H9 (cell line): ENCODE data around the gene PARD3. TPM values are rescaled to one million over a fixed set of nuclear protein-coding genes. Genes with fewer than 3 reads are reported as not detected.

Experiments
- DNase-seq: peaks from one replicate; pipeline ENCODE4 v3.0.0-alpha.2; 2017
- H2AFZ ChIP-seq: one replicate; pipeline ENCODE4 v1.6.1; 2013; ENCODE audit warnings: mild to moderate bottlenecking, low read length, control low read depth, moderate library complexity
- H2AK5ac ChIP-seq: 2 replicates; pipeline ENCODE4 v1.6.1; 2013; ENCODE audit warnings: low read length, control low read depth, mixed read lengths; ENCODE audit not compliant: insufficient read length
- H2BK120ac ChIP-seq: one replicate; pipeline ENCODE4 v1.6.1; 2013; ENCODE audit warnings: low read depth, mild to moderate bottlenecking, low read length, control low read depth, inconsistent platforms; ENCODE audit not compliant: poor library complexity, severe bottlenecking
- H2BK12ac ChIP-seq: 2 replicates; pipeline ENCODE4 v1.6.1; 2013; ENCODE audit warnings: low read length, control low read depth, mixed read lengths, low read depth; ENCODE audit not compliant: insufficient read length
- H2BK15ac ChIP-seq: 2 replicates; pipeline ENCODE4 v1.6.1; 2013; ENCODE audit warnings: low read depth, low read length, control low read depth
- H2BK20ac ChIP-seq: one replicate; pipeline ENCODE4 v1.6.1; 2013; ENCODE audit warnings: low read depth, mild to moderate bottlenecking, low read length, control low read depth, inconsistent platforms; ENCODE audit not compliant: poor library complexity, severe bottlenecking
- H2BK5ac ChIP-seq: 2 replicates; pipeline ENCODE4 v1.6.1; 2013; ENCODE audit warnings: low read length, control low read depth, mixed read lengths; ENCODE audit not compliant: insufficient read length
- H3K14ac ChIP-seq: 2 replicates; pipeline ENCODE4 v1.6.1; 2013; ENCODE audit warnings: low read length, control low read depth; ENCODE audit not compliant: insufficient read depth
- H3K18ac ChIP-seq: 2 replicates; pipeline ENCODE4 v1.6.1; 2013; ENCODE audit warnings: low read depth, mild to moderate bottlenecking, mixed read lengths, low read length, control low read depth; ENCODE audit not compliant: insufficient read length
- H3K23ac ChIP-seq: 2 replicates; pipeline ENCODE4 v1.6.1; 2013; ENCODE audit warnings: low read length, control low read depth, mixed read lengths, low read depth; ENCODE audit not compliant: insufficient read length
- H3K23me2 ChIP-seq: 2 replicates; pipeline ENCODE4 v1.6.1; 2013; ENCODE audit warnings: low read depth, mild to moderate bottlenecking, mixed read lengths, low read length, control low read depth; ENCODE audit not compliant: insufficient read length, poor library complexity, severe bottlenecking
- H3K27ac ChIP-seq: 2 replicates; pipeline ENCODE4 v1.5.1; 2013; ENCODE audit warnings: low read length, control low read depth, mixed read lengths, low read depth; ENCODE audit not compliant: insufficient read length
- H3K27me3 ChIP-seq: 2 replicates; pipeline ENCODE4 v1.6.1; 2013; ENCODE audit warnings: low read length, control low read depth, inconsistent platforms; ENCODE audit not compliant: insufficient read depth
- H3K4ac ChIP-seq: 2 replicates; pipeline ENCODE4 v1.6.1; 2013; ENCODE audit warnings: low read depth, mild to moderate bottlenecking, control low read depth, inconsistent platforms, low read length, moderate library complexity
- H3K4me1 ChIP-seq: 2 replicates; pipeline ENCODE4 v1.6.1; 2013; ENCODE audit warnings: low read length, control low read depth, inconsistent platforms; ENCODE audit not compliant: insufficient read depth
- H3K4me2 ChIP-seq: 2 replicates; pipeline ENCODE4 v1.6.1; 2013; ENCODE audit warnings: low read length, control low read depth, mixed read lengths; ENCODE audit not compliant: insufficient read length, insufficient read depth
- H3K56ac ChIP-seq: 2 replicates; pipeline ENCODE4 v1.6.1; 2013; ENCODE audit warnings: low read depth, mild to moderate bottlenecking, mixed read lengths, low read length, control low read depth; ENCODE audit not compliant: insufficient read length
- H3K79me1 ChIP-seq: 2 replicates; pipeline ENCODE4 v1.6.1; 2013; ENCODE audit warnings: low read depth, mild to moderate bottlenecking, moderate library complexity, low read length, control low read depth, inconsistent platforms; ENCODE audit not compliant: insufficient read depth, poor library complexity, severe bottlenecking
- H3K79me2 ChIP-seq: 2 replicates; pipeline ENCODE4 v1.6.1; 2013; ENCODE audit warnings: low read length, control low read depth, inconsistent platforms; ENCODE audit not compliant: insufficient read depth
- H3K9ac ChIP-seq: 2 replicates; pipeline ENCODE4 v1.6.1; 2013; ENCODE audit warnings: low read length, control low read depth, mixed read lengths; ENCODE audit not compliant: insufficient read length; ENCODE audit errors: extremely low read depth
- H3K9me3 ChIP-seq: one replicate; pipeline ENCODE4 v1.6.1; 2013; ENCODE audit warnings: low read depth, low read length, inconsistent platforms; ENCODE audit not compliant: control insufficient read depth
- H3T11ph ChIP-seq: one replicate; pipeline ENCODE4 v1.6.1; 2013; ENCODE audit warnings: mild to moderate bottlenecking, low read length, control low read depth, inconsistent platforms
- H4K20me1 ChIP-seq: one replicate; pipeline ENCODE4 v1.6.1; 2013; ENCODE audit not compliant: control insufficient read depth, insufficient read length, insufficient read depth
- H4K5ac ChIP-seq: 2 replicates; pipeline ENCODE4 v1.6.1; 2013; ENCODE audit warnings: low read depth, mild to moderate bottlenecking, mixed read lengths, low read length, control low read depth; ENCODE audit not compliant: insufficient read length
- H4K8ac ChIP-seq: replicated peaks from 2 replicates; pipeline ENCODE4 v1.6.1; 2013; ENCODE audit warnings: low read length, control low read depth, mixed read lengths, low read depth; ENCODE audit not compliant: insufficient read length
- H4K91ac ChIP-seq: 2 replicates; pipeline ENCODE4 v1.6.1; 2013; ENCODE audit warnings: low read depth, mild to moderate bottlenecking, moderate library complexity, mixed read lengths, low read length, control low read depth; ENCODE audit not compliant: insufficient read length
- H3K27ac Mint-ChIP-seq, 3 experiments: 2 replicates in 2 of 3; 3 replicates in 1 of 3; pipeline ENCODE4 v1.8.0; 2020 to 2021; ENCODE audit warnings: mixed read lengths in 3 of 3, mild to moderate bottlenecking in 1 of 3, moderate library complexity in 1 of 3
- H3K27me3 Mint-ChIP-seq: 2 replicates; pipeline ENCODE4 v1.8.0; 2021; ENCODE audit warnings: low read depth, mild to moderate bottlenecking, moderate library complexity, mixed read lengths
- H3K36me3 Mint-ChIP-seq, 3 experiments: 2 replicates in 2 of 3; 3 replicates in 1 of 3; pipeline ENCODE4 v1.8.0; 2020 to 2021; ENCODE audit warnings: low read depth in 3 of 3, mixed read lengths in 3 of 3; ENCODE audit not compliant: insufficient read depth in 1 of 3
- H3K4me1 Mint-ChIP-seq, 2 experiments: 2 replicates each; pipeline ENCODE4 v1.8.0; 2020; ENCODE audit warnings: mixed read lengths in 2 of 2
- H3K4me3 Mint-ChIP-seq, 2 experiments: 2 replicates in 1 of 2; 3 replicates in 1 of 2; pipeline ENCODE4 v1.8.0; 2020 to 2021; ENCODE audit warnings: mild to moderate bottlenecking in 2 of 2, mixed read lengths in 2 of 2, moderate library complexity in 1 of 2
- H3K9me3 Mint-ChIP-seq, 2 experiments: 2 replicates in 1 of 2; 3 replicates in 1 of 2; pipeline ENCODE4 v1.8.0; 2020; ENCODE audit warnings: mild to moderate bottlenecking in 2 of 2, mixed read lengths in 2 of 2, moderate library complexity in 1 of 2
- WGBS: extraction: QIAGEN DNeasy Blood & Tissue Kit; methylation state at CpG from one replicate; pipeline ENCODE4 v1.1.7; 2013; ENCODE audit warnings: missing lambda C conversion rate, low lambda C conversion rate, mixed read lengths; ENCODE audit not compliant: insufficient read length; ENCODE audit errors: extremely low coverage; 5-methylcytosine and 5-hydroxymethylcytosine counted together
- total RNA-seq: library from RNA; stranded (reverse); gene quantifications from 2 replicates; pipeline ENCODE4 v1.2.1, GENCODE V29; 2021
- TF ChIP-seq, protein P1 (sequence below): fragments of 200-600 bp; sonication (generic); conservative IDR thresholded peaks from 3 replicates; pipeline ENCODE4 v1.8.0; 2021; ENCODE audit warnings: antibody characterized with exemption, mild to moderate bottlenecking

The PARD3 gene
- total RNA-seq, 1 experiment from 2014 or later: 44.7 TPM

GRCh38 chr10:34476608-34477007 is 338.5 kb downstream of the PARD3 start:
- TF ChIP-seq, protein P1, sequence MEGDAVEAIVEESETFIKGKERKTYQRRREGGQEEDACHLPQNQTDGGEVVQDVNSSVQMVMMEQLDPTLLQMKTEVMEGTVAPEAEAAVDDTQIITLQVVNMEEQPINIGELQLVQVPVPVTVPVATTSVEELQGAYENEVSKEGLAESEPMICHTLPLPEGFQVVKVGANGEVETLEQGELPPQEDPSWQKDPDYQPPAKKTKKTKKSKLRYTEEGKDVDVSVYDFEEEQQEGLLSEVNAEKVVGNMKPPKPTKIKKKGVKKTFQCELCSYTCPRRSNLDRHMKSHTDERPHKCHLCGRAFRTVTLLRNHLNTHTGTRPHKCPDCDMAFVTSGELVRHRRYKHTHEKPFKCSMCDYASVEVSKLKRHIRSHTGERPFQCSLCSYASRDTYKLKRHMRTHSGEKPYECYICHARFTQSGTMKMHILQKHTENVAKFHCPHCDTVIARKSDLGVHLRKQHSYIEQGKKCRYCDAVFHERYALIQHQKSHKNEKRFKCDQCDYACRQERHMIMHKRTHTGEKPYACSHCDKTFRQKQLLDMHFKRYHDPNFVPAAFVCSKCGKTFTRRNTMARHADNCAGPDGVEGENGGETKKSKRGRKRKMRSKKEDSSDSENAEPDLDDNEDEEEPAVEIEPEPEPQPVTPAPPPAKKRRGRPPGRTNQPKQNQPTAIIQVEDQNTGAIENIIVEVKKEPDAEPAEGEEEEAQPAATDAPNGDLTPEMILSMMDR: no peak

More at GRCh38 chr10:34476608-34477007, 338.5 kb downstream of the PARD3 start:
- H4K8ac ChIP-seq: no peak overlapping the region
- DNase-seq: no peak
- no peak overlapping the region for H3T11ph ChIP-seq
- no peak overlapping the region for H2BK12ac ChIP-seq
- H4K5ac ChIP-seq: no peak overlapping the region
- no peaks in the 10 kb centered on the region for H4K20me1 ChIP-seq
- no peak overlapping the region for H3K56ac ChIP-seq
- no peaks in the 10 kb centered on the region for H3K79me1 ChIP-seq
- H3K23ac ChIP-seq: no peak overlapping the region
- no peak overlapping the region for H2AFZ ChIP-seq
- no peak overlapping the region for H3K14ac ChIP-seq
- no peaks in the 10 kb centered on the region for H3K79me2 ChIP-seq
- H2BK20ac ChIP-seq: no peak overlapping the region
- no CpG with 5 or more reads among the region's 3 CpGs for WGBS
- no peak overlapping the region for H2BK5ac ChIP-seq
- no peak overlapping the region for H2BK120ac ChIP-seq
- H3K4me2 ChIP-seq: no peak overlapping the region
- H2AK5ac ChIP-seq: no peak overlapping the region
- H4K91ac ChIP-seq: no peak overlapping the region
- no peaks in the 10 kb centered on the region for H3K4me1 ChIP-seq
- H3K9me3 ChIP-seq: no peaks in the 10 kb centered on the region
- Mint-ChIP-seq H3K27ac (no peak overlapping the region), H3K27me3 (no peaks in the 10 kb centered on the region), H3K4me3 (no peak overlapping the region), H3K4me1 (peaks cover 8 to 9% of the 10 kb centered on the region in 2 experiments; a peak in 3 of 4 replicates), H3K36me3 (no peaks in the 10 kb centered on the region), H3K9me3 (no peaks in the 10 kb centered on the region)
- no peaks in the 10 kb centered on the region for H3K23me2 ChIP-seq
- H3K9ac ChIP-seq: no peak overlapping the region
- H3K4ac ChIP-seq: no peak overlapping the region
- no peak overlapping the region for H2BK15ac ChIP-seq
- no peak overlapping the region for H3K18ac ChIP-seq
- no peak overlapping the region for H3K27ac ChIP-seq
- no peaks in the 10 kb centered on the region for H3K27me3 ChIP-seq
